ENCODE results near the gene TRAF1.

The TRAF1 gene

GRCh38 chr9:120872791-120873502 lies 53.6 kb downstream of the TRAF1 start:
- TF ChIP-seq POLR2AphosphoS5 (IDR thresholded peaks at IDR 0.05; ENCODE audit: low read depth, low read length): no peak
- no peak for TF ChIP-seq TAF1 (IDR thresholded peaks at IDR 0.05; ENCODE audit: borderline replicate concordance, low read depth, low read length)
- no peak for TF ChIP-seq POLR2A (IDR thresholded peaks at IDR 0.05; ENCODE audit: low read depth, low read length)
- no peak for DNase-seq (ENCODE audit: insufficient read length)
- FAIRE-seq: no peak

- FAIRE-seq (no peak), DNase-seq (ENCODE audit: insufficient read length) (no peak)
- no peak; the same call in 1 of the 2 replicates for TF ChIP-seq POLR2AphosphoS5 (IDR thresholded peaks at IDR 0.05; ENCODE audit: low read depth, low read length)
- TF ChIP-seq TAF1 (IDR thresholded peaks at IDR 0.05; ENCODE audit: borderline replicate concordance, low read depth, low read length): no peak
Observed at GRCh38 chr9:120870206-120870605, 56.4 kb downstream of the TRAF1 start.

GRCh38 chr9:120869726-120870125 lies 56.9 kb downstream of the TRAF1 start:
- no peak for FAIRE-seq
- TF ChIP-seq POLR2AphosphoS5 (IDR thresholded peaks at IDR 0.05; ENCODE audit: low read depth, low read length) (no peak), POLR2A (IDR thresholded peaks at IDR 0.05; ENCODE audit: low read depth, low read length) (no peak), TAF1 (IDR thresholded peaks at IDR 0.05; ENCODE audit: borderline replicate concordance, low read depth, low read length) (no peak)
- no peak for DNase-seq (ENCODE audit: insufficient read length)

- DNase-seq (ENCODE audit: insufficient read length): no peak
- no peak for FAIRE-seq
- no peak for TF ChIP-seq TAF1 (IDR thresholded peaks at IDR 0.05; ENCODE audit: borderline replicate concordance, low read depth, low read length)
- TF ChIP-seq POLR2A (IDR thresholded peaks at IDR 0.05; ENCODE audit: low read depth, low read length): peak; percentile 8; the same call in 1 of the 2 replicates
- TF ChIP-seq POLR2AphosphoS5 (IDR thresholded peaks at IDR 0.05; ENCODE audit: low read depth, low read length): no peak
Observed at GRCh38 chr9:120869360-120869687, 57.3 kb downstream of the TRAF1 start.

- TF ChIP-seq POLR2A (IDR thresholded peaks at IDR 0.05; ENCODE audit: low read depth, low read length) (peak; percentile 29; the same call in 1 of the 2 replicates), POLR2AphosphoS5 (IDR thresholded peaks at IDR 0.05; ENCODE audit: low read depth, low read length) (no peak; the same call in 1 of the 2 replicates)
- FAIRE-seq (peak; percentile 70), DNase-seq (ENCODE audit: insufficient read length) (peak; percentile 92)
Observed at GRCh38 chr9:120868676-120869359, 57.8 kb downstream of the TRAF1 start.

- no peak for TF ChIP-seq POLR2AphosphoS5 (IDR thresholded peaks at IDR 0.05; ENCODE audit: low read depth, low read length)
- DNase-seq (ENCODE audit: insufficient read length): no peak
- FAIRE-seq: no peak
Observed at GRCh38 chr9:120868339-120868675, 58.3 kb downstream of the TRAF1 start.

GRCh38 chr9:120867676-120868338 lies 58.8 kb downstream of the TRAF1 start:
- DNase-seq (ENCODE audit: insufficient read length) (no peak), FAIRE-seq (no peak)
- TF ChIP-seq POLR2AphosphoS5 (IDR thresholded peaks at IDR 0.05; ENCODE audit: low read depth, low read length) (no peak), POLR2A (IDR thresholded peaks at IDR 0.05; ENCODE audit: low read depth, low read length) (no peak), TAF1 (IDR thresholded peaks at IDR 0.05; ENCODE audit: borderline replicate concordance, low read depth, low read length) (no peak)

GRCh38 chr9:120866651-120867050 lies 59.9 kb downstream of the TRAF1 start:
- FAIRE-seq (no peak), DNase-seq (ENCODE audit: insufficient read length) (no peak)
- TF ChIP-seq POLR2A (IDR thresholded peaks at IDR 0.05; ENCODE audit: low read depth, low read length) (no peak), TAF1 (IDR thresholded peaks at IDR 0.05; ENCODE audit: borderline replicate concordance, low read depth, low read length) (no peak), POLR2AphosphoS5 (IDR thresholded peaks at IDR 0.05; ENCODE audit: low read depth, low read length) (no peak)

- FAIRE-seq (no peak), DNase-seq (ENCODE audit: insufficient read length) (no peak)
- no peak for TF ChIP-seq POLR2A (IDR thresholded peaks at IDR 0.05; ENCODE audit: low read depth, low read length)
- no peak for TF ChIP-seq POLR2AphosphoS5 (IDR thresholded peaks at IDR 0.05; ENCODE audit: low read depth, low read length)
- TF ChIP-seq TAF1 (IDR thresholded peaks at IDR 0.05; ENCODE audit: borderline replicate concordance, low read depth, low read length): no peak
Observed at GRCh38 chr9:120865809-120866208, 60.8 kb downstream of the TRAF1 start.

GRCh38 chr9:120865176-120865575 lies 61.4 kb downstream of the TRAF1 start:
- FAIRE-seq (no peak), DNase-seq (ENCODE audit: insufficient read length) (no peak)

GRCh38 chr9:120864719-120865118 lies 61.9 kb downstream of the TRAF1 start:
- DNase-seq (ENCODE audit: insufficient read length): no peak
- TF ChIP-seq TAF1 (IDR thresholded peaks at IDR 0.05; ENCODE audit: borderline replicate concordance, low read depth, low read length): no peak
- no peak for TF ChIP-seq POLR2A (IDR thresholded peaks at IDR 0.05; ENCODE audit: low read depth, low read length)
- no peak for TF ChIP-seq POLR2AphosphoS5 (IDR thresholded peaks at IDR 0.05; ENCODE audit: low read depth, low read length)

More at GRCh38 chr9:120865176-120865575, 61.4 kb downstream of the TRAF1 start:
- no peak for TF ChIP-seq TAF1 (IDR thresholded peaks at IDR 0.05; ENCODE audit: borderline replicate concordance, low read depth, low read length)
- TF ChIP-seq POLR2AphosphoS5 (IDR thresholded peaks at IDR 0.05; ENCODE audit: low read depth, low read length): no peak
- no peak for TF ChIP-seq POLR2A (IDR thresholded peaks at IDR 0.05; ENCODE audit: low read depth, low read length)

GRCh38 chr9:120863833-120864232 lies 62.8 kb downstream of the TRAF1 start:
- no peak for FAIRE-seq
- no peak for TF ChIP-seq POLR2A (IDR thresholded peaks at IDR 0.05; ENCODE audit: low read depth, low read length)
- TF ChIP-seq TAF1 (IDR thresholded peaks at IDR 0.05; ENCODE audit: borderline replicate concordance, low read depth, low read length): no peak
- no peak for TF ChIP-seq POLR2AphosphoS5 (IDR thresholded peaks at IDR 0.05; ENCODE audit: low read depth, low read length)

More at GRCh38 chr9:120864719-120865118, 61.9 kb downstream of the TRAF1 start:
- no peak for FAIRE-seq

More at GRCh38 chr9:120863833-120864232, 62.8 kb downstream of the TRAF1 start:
- no peak for DNase-seq (ENCODE audit: insufficient read length)
